Endothelial cell of umbilical vein (primary cell): ENCODE results near the gene CDYL. TPM values are rescaled to one million over a fixed set of nuclear protein-coding genes. Genes with fewer than 3 reads are reported as not detected.

Source experiments
- BruUV-seq: library from RNA; stranded (reverse); fragments of 400-500 nt; replicated peaks from 2 replicates; lab custom pipeline; 2021; lab: Mats Ljungman, UMichigan
- CTCF ChIA-PET: fragments of 300-600, 350-600 bp; sonication (Branson Sonifier 250); formaldehyde crosslinking; loops from one replicate; lab custom pipeline; 2021; ENCODE audit warnings: antibody characterized with exemption, inconsistent platforms; lab: Charles Lee
- POLR2A ChIA-PET: fragments of 300-600, 350-600 bp; sonication (Branson Sonifier 250); formaldehyde crosslinking; loops from one replicate; lab custom pipeline; 2021; ENCODE audit warnings: antibody characterized with exemption, inconsistent platforms; lab: Charles Lee
- DNase-seq: peaks from one replicate; pipeline ENCODE4 v3.0.0-alpha.2; 2011; ENCODE audit warnings: low read depth, low spot score
- FAIRE-seq: peaks from 2 replicates; lab custom pipeline; 2011; peaks lifted over from hg19 to GRCh38; lab: Jason Lieb, UNC
- H2AFZ ChIP-seq: 2 replicates; pipeline ENCODE4 v1.6.0; 2012; ENCODE audit warnings: low read depth, low read length, control low read depth, inconsistent platforms
- H3K27ac ChIP-seq: 2 replicates; pipeline ENCODE4 v1.5.1; 2011; ENCODE audit warnings: low read depth, mild to moderate bottlenecking, control low read depth, low read length, moderate library complexity; ENCODE audit not compliant: insufficient read depth
- H3K27me3 ChIP-seq, 2 experiments: 2 replicates each; pipeline versions ENCODE4 v1.6.0 to v1.6.1; 2011; ENCODE audit warnings: low read length in 2 of 2, mixed read lengths in 1 of 2; ENCODE audit not compliant: control insufficient read depth in 2 of 2, insufficient read depth in 2 of 2
- H3K36me3 ChIP-seq, 2 experiments: 2 replicates in 1 of 2; 3 replicates in 1 of 2; pipeline ENCODE4 v1.5.1; 2011; ENCODE audit warnings: low read length in 2 of 2, mild to moderate bottlenecking in 1 of 2, moderate library complexity in 1 of 2; ENCODE audit not compliant: control insufficient read depth in 2 of 2, insufficient read depth in 2 of 2; ENCODE audit errors: extremely low read depth in 1 of 2
- H3K4me1 ChIP-seq: 3 replicates; pipeline ENCODE4 v1.5.1; 2011; ENCODE audit warnings: mild to moderate bottlenecking, low read length; ENCODE audit not compliant: control insufficient read depth, insufficient read depth; ENCODE audit errors: extremely low read depth
- H3K4me2 ChIP-seq: 2 replicates; pipeline ENCODE4 v1.6.1; 2011; ENCODE audit warnings: low read length, control low read depth, mixed read lengths; ENCODE audit not compliant: insufficient read depth
- H3K4me3 ChIP-seq, 3 experiments: fragments of 200-600 bp in 1 of 3; sonication (generic), shearing (Covaris generic) in 1 of 3; replicated peaks in 1 of 3; 2 replicates each; pipeline ENCODE4 v1.5.1; 2011 to 2016; ENCODE audit warnings: control low read depth in 3 of 3, low read length in 3 of 3, mild to moderate bottlenecking in 2 of 3, inconsistent platforms in 1 of 3, low read depth in 1 of 3, moderate library complexity in 1 of 3; ENCODE audit not compliant: insufficient read depth in 1 of 3
- H3K79me2 ChIP-seq: 2 replicates; pipeline ENCODE4 v1.6.0; 2012; ENCODE audit warnings: low read length, inconsistent platforms; ENCODE audit not compliant: control insufficient read depth, insufficient read depth
- H3K9ac ChIP-seq: replicated peaks from 2 replicates; pipeline ENCODE3; 2011; ENCODE audit warnings: low read length, control low read depth; ENCODE audit not compliant: insufficient read depth; ENCODE audit errors: extremely low read depth
- H3K9me1 ChIP-seq: replicated peaks from 3 replicates; pipeline ENCODE4 v1.6.0; 2011; ENCODE audit warnings: mild to moderate bottlenecking, low read length; ENCODE audit not compliant: control insufficient read depth, insufficient read depth; ENCODE audit errors: extremely low read depth
- H3K9me3 ChIP-seq: replicated peaks from 2 replicates; pipeline ENCODE4 v1.5.1; 2012; ENCODE audit warnings: low read length, inconsistent platforms; ENCODE audit not compliant: control insufficient read depth, insufficient read depth
- H4K20me1 ChIP-seq: replicated peaks from 2 replicates; pipeline ENCODE3; 2011; ENCODE audit warnings: mild to moderate bottlenecking, low read length; ENCODE audit not compliant: control insufficient read depth, insufficient read depth; ENCODE audit errors: extremely low read depth
- EZH2 ChIP-seq: IDR thresholded peaks from 2 replicates; pipeline ENCODE4 v1.6.1; 2012; ENCODE audit warnings: borderline replicate concordance, low read depth, mild to moderate bottlenecking, moderate library complexity, low read length, inconsistent platforms; ENCODE audit not compliant: severe bottlenecking
- FOS ChIP-seq: IDR thresholded peaks from 2 replicates; pipeline ENCODE4 v1.6.1; 2011; ENCODE audit warnings: mild to moderate bottlenecking, low read length, moderate library complexity, borderline replicate concordance; ENCODE audit not compliant: insufficient read depth
- JUN ChIP-seq: IDR thresholded peaks from 2 replicates; pipeline ENCODE4 v1.6.1; 2011; ENCODE audit warnings: borderline replicate concordance, low read depth; ENCODE audit not compliant: insufficient read length, insufficient read depth
- MYC ChIP-seq: IDR thresholded peaks from one replicate; pipeline ENCODE4 v1.6.1; 2011; ENCODE audit warnings: mild to moderate bottlenecking, low read depth, low read length
- POLR2A ChIP-seq: IDR thresholded peaks from 2 replicates; pipeline ENCODE4 v1.6.1; 2012; ENCODE audit warnings: low read depth, mild to moderate bottlenecking, control low read depth, low read length
- POLR2AphosphoS5 ChIP-seq: IDR thresholded peaks from 2 replicates; pipeline ENCODE4 v1.6.1; 2012; ENCODE audit warnings: low read depth, mild to moderate bottlenecking, control low read depth, low read length, moderate library complexity; ENCODE audit not compliant: insufficient read depth
- dilution Hi-C: fragments of 300-500 bp; cut with MboI; formaldehyde crosslinking; loops from one replicate; pipeline ENCODE4 v1.15.0; 2019; ENCODE audit warnings: low sequenced_read_pairs; ENCODE audit not compliant: extremely low pct_ligation_motif_present
- intact Hi-C: fragments of 100-400 bp; cut with micrococcal nuclease; formaldehyde crosslinking; loops from one replicate; pipeline ENCODE4 v1.10.0; 2022
- polyA plus RNA-seq, 4 experiments: library from polyadenylated mRNA; depleted of rRNA in 3 of 4; stranded (reverse) in 3 of 4; unstranded in 1 of 4; fragments of >200 nt; gene quantifications; 2 replicates each; pipeline versions ENCODE4 v1.2.1 to v1.2.3, GENCODE V29; 2011 to 2012; ENCODE audit warnings: missing spikeins in 1 of 4
- total RNA-seq: library from RNA; stranded (reverse); gene quantifications from 2 replicates; pipeline ENCODE4 v1.2.3, GENCODE V29; 2021
- TF ChIP-seq, protein P1 (sequence below), 2 donors: IDR thresholded peaks; 1 replicate in 1 of 2; 2 replicates in 1 of 2; pipeline ENCODE4 v1.5.1; 2011; ENCODE audit warnings: low read length in 2 of 2, mild to moderate bottlenecking in 2 of 2, moderate library complexity in 2 of 2, control low read depth in 1 of 2, inconsistent platforms in 1 of 2, low read depth in 1 of 2; ENCODE audit not compliant: insufficient read depth in 1 of 2; ENCODE audit errors: extremely low read depth in 1 of 2

The CDYL gene
- total and polyA plus RNA-seq, 2 donors (not counting 3 experiments of a cell fraction or from before 2014, with no cell fraction given), result 10.2 to 35.6 TPM

DNA sequence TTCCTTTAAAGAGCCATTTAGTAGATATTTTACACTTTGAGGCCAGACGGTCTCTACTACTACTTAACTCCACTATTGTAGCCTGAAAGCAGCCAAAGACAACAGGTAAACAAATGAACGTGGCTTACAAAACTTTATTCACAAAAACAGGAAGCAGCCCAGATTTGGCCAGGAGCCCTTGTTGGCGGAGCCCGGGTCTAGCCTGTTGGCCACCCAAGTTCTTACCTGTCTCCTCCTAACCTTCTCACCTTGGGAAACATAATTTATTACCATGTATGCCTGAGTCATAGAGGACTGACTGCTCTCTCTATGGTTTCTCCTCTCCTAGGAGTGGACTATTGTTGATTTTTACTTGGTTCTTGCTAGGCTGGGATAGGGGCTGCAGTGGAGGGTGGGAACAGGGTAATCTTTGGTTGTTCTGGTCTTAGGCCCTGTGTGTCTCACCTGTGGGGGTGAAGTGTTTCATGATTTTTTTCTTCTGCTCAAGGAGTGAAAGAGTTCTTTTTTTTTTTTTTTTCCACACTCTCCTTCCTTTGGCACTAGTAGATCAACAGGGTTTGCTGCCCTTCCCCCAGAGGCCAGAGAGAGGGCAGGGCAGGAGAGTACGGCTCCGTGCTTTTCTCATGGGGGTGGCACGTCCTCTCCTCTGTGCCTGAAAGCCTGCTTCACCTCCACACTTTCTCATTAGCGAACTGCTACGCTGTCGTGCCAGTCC is 137.7 kb downstream of the CDYL start:
- POLR2A ChIA-PET, result no interaction called here
- Histone ChIP-seq H3K27me3 (no peaks in the 10 kb centered on the region), H3K9me3 (no peaks in the 10 kb centered on the region), H3K4me1 (peaks cover 6% of the 10 kb centered on the region), H3K9ac (no peak overlapping the region), H4K20me1 (no peaks in the 10 kb centered on the region), H3K4me2 (peak overlapping the region; percentile 10), H2AFZ (no peak overlapping the region), H3K27ac (no peak overlapping the region), H3K4me3 (no peak overlapping the region), H3K79me2 (no peaks in the 10 kb centered on the region), H3K36me3 (no peaks in the 10 kb centered on the region), H3K9me1 (no peaks in the 10 kb centered on the region)
- TF ChIP-seq POLR2AphosphoS5, result no peak
- no peak for TF ChIP-seq JUN
- TF ChIP-seq MYC, result no peak
- FAIRE-seq, result no peak
- BruUV-seq, result no TSS peak
- CTCF ChIA-PET, result no interaction called here
- dilution Hi-C loops (no loop called here), intact Hi-C loops (no loop called here)
- peak; percentile 64 for DNase-seq

DNA sequence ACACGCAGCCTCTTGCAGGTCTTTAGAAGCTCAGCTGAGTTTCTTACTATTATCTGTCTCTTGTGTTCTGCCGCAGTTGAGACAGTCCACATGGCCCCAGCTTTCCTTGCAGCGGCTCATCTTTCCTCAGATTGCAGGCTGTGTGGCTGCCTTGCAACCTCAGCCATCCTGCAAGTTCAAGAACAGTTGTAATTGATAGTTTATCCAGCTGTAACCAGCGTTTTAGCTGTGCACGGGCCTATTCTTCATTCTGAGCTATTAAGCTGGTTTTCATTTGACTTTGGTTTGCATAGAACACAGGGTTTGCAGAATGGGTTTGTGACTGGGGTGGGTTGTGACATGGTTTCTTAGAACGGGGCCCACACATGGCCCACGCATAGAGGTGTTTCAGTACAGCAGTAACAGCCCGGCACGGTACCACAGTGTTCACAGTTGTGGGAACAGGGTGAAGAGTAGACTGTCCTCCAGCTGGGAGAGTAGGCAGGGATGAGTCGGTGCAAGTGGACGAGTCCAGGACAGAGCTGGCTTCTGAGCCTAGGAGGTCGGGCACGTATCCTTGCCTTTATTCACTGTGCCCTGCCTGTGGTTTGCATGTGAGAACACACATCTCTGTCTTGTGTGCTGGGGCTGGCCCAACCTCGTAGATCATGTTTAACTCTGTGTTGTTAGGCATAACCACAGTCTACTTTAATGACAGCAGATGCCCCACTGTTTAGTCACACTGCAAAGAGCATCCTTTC is 138.4 kb downstream of the CDYL start:
- CTCF ChIA-PET, result no interaction called here
- FAIRE-seq, result no peak
- Histone ChIP-seq H3K9me3 (no peaks in the 10 kb centered on the region), H4K20me1 (no peaks in the 10 kb centered on the region), H3K4me3 (no peak overlapping the region), H2AFZ (no peak overlapping the region), H3K4me1 (peaks cover 6% of the 10 kb centered on the region), H3K9me1 (no peaks in the 10 kb centered on the region), H3K27ac (no peak overlapping the region), H3K9ac (no peak overlapping the region), H3K4me2 (no peak overlapping the region), H3K79me2 (no peaks in the 10 kb centered on the region), H3K36me3 (no peaks in the 10 kb centered on the region), H3K27me3 (no peaks in the 10 kb centered on the region)
- TF ChIP-seq, protein P1, sequence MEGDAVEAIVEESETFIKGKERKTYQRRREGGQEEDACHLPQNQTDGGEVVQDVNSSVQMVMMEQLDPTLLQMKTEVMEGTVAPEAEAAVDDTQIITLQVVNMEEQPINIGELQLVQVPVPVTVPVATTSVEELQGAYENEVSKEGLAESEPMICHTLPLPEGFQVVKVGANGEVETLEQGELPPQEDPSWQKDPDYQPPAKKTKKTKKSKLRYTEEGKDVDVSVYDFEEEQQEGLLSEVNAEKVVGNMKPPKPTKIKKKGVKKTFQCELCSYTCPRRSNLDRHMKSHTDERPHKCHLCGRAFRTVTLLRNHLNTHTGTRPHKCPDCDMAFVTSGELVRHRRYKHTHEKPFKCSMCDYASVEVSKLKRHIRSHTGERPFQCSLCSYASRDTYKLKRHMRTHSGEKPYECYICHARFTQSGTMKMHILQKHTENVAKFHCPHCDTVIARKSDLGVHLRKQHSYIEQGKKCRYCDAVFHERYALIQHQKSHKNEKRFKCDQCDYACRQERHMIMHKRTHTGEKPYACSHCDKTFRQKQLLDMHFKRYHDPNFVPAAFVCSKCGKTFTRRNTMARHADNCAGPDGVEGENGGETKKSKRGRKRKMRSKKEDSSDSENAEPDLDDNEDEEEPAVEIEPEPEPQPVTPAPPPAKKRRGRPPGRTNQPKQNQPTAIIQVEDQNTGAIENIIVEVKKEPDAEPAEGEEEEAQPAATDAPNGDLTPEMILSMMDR (IDR thresholded peaks at IDR 0.05; ENCODE audit: extremely low read depth in 1 of 2, insufficient read depth in 1 of 2, low read depth in 1 of 2, low read length in 2 of 2), result no peak
- no peak for TF ChIP-seq POLR2AphosphoS5
- no peak for TF ChIP-seq FOS
- TF ChIP-seq POLR2A, result no peak
- no peak for TF ChIP-seq EZH2
- TF ChIP-seq JUN, result no peak
- intact Hi-C loops (no loop called here), dilution Hi-C loops (no loop called here)
- DNase-seq, result no peak
- POLR2A ChIA-PET, result no interaction called here
- no TSS peak for BruUV-seq
